ENCODE data around the gene MAP4K4.

DNA sequence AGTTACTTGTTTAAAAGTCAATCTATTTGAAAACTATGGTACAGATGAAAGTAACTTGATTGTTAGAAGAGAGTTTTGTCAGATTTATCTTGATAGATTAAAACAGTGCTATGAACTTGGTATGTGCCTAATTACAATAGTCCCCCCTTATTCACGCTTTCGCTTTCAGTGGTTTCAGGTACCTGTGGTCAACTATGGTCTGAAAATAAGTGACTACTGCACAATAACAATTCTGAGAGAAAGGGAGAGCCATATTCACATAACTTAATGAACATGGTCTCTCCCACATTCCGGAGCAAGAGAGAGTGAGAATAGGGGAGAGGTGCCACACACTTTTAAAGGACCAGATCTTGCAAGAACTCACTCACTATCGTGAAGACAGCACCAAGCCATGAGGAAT, 13.2 kb upstream of the MAP4K4 start:
- TF ChIP-seq, protein P1, sequence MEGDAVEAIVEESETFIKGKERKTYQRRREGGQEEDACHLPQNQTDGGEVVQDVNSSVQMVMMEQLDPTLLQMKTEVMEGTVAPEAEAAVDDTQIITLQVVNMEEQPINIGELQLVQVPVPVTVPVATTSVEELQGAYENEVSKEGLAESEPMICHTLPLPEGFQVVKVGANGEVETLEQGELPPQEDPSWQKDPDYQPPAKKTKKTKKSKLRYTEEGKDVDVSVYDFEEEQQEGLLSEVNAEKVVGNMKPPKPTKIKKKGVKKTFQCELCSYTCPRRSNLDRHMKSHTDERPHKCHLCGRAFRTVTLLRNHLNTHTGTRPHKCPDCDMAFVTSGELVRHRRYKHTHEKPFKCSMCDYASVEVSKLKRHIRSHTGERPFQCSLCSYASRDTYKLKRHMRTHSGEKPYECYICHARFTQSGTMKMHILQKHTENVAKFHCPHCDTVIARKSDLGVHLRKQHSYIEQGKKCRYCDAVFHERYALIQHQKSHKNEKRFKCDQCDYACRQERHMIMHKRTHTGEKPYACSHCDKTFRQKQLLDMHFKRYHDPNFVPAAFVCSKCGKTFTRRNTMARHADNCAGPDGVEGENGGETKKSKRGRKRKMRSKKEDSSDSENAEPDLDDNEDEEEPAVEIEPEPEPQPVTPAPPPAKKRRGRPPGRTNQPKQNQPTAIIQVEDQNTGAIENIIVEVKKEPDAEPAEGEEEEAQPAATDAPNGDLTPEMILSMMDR (IDR thresholded peaks at IDR 0.05): no peak
- no peak for TF ChIP-seq POLR2A (IDR thresholded peaks at IDR 0.05)

All from suprapubic skin (tissue), 3 donors.